HG03457 (cell line): Measurements from ENCODE around the gene RPTOR.

Experiments
- ATAC-seq: cut with Tn5 transposase; IDR thresholded peaks from one replicate; pipeline ENCODE4 v1.9.1; 2021; ENCODE audit warnings: moderate number of reproducible peaks; ENCODE audit not compliant: unreplicated experiment

The RPTOR gene

DNA sequence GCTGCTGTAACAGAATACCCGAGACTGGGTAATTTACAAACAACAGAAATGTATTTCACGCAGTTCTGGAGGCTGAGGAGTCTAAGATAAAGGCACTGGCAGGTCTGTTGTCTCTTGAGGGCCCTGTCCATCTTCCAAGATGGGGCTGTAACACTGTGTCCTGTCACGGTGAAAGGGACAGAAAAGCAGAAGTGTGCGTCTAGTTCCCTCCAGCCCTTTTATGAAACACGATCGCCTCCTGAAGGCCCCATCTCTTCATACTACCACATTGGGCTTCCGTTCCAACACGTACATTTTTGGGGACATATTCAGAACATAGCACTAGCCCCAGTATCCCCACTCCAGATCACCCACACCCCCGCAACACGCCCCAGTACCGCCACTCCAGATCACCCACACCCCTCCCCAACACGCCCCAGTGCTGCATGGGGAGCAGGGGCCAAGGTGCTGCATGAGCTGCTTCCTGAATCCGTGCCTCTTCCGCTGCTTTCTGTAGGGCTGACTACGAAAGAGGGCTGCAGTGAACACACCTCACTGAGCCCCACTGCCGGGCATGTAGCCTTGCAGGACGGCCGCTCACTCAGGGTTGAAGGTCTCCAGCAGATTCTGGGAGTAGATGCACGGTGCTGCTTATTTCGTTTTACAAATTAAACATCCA lies 91.9 kb downstream of the RPTOR start:
- ATAC-seq = no peak

DNA sequence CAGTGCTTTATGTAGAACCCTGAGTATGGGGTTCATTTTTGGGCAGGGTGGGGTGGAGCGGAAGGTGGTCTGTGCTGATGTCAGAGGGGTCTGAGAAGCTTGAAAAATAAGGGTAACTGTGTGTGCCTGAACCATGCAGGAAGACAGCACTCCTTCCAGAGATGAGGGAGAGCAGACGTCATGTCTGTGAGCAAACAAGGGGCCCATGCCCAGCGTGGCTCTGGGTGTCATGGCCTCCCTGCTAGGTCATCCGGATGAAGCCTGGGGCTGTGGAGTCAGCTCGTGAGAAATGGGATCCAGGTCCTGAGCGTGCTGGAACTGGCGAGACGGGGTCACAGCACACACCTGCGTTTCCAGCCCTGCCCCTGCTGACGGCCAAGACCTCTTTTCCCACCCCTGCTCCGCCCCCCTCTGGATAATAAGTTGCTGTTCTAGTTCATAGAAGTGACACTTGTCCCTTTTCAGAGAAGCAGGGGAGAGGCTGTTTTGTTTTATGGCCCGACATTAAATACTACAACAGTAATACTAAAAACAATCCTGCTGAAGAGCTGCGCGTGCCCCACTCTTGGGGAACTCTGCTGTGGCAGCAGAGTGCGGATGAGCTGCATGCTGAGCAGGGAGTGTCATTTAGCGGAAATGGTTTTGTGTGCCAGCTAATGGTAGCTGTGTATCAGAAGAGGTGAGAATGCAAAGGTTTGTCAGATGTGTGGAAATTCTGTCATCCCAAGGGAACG lies 92.6 kb downstream of the RPTOR start:
- no peak for ATAC-seq

DNA sequence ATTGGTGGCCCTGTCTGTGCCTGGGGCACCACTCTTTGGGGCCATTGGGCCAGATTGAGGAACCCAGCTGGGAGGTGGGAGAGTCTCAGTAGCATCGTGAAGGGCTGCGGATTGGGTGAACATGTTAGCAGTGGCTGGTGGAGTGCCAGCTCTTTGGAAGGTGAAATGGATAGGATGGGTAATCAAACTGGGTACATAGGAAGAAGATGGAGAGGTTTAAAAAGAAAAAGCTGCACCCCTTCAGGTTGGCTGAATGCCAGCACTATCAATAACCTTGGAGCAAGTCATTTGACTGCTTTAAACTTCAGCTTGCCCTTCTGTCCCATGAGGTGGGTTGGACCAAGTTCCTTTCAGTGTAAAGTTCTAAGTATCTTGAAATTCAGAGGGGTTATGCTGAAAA lies 95.0 kb downstream of the RPTOR start:
- no peak for ATAC-seq

DNA sequence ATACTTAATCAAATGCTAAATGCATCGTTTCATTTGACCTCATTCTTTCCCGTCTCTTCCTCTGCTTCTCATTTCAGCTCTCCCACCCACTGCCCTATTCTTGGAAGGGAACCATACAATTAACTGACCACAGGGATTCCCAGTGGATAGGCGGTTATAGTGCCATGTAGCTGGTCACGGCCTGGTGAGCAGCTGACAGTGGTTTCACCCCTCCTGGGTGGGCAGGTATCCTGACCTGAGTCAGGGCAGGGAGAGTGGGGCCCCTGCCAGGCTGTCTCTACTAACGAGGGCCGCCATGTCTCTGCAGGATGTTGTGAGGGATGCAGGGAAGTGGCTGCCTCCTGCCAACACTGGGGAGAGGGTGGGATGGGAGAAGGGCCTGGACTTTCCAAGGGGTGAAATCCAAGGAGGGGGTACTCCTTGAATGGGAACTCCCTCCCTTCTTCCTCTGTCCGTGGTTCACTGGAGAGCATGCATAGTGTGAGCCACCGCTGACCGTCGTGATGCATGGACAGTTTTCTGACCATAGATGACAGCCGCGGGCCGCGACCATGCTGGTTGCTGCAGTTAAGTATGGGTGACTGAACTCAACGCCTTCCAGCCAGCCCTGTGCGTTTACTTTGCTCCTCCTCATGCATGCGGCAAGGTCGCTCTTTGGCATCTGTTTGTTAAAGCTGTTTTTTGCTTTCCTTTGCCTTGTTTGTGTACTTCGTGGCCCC lies 95.9 kb downstream of the RPTOR start:
- ATAC-seq = no peak

DNA sequence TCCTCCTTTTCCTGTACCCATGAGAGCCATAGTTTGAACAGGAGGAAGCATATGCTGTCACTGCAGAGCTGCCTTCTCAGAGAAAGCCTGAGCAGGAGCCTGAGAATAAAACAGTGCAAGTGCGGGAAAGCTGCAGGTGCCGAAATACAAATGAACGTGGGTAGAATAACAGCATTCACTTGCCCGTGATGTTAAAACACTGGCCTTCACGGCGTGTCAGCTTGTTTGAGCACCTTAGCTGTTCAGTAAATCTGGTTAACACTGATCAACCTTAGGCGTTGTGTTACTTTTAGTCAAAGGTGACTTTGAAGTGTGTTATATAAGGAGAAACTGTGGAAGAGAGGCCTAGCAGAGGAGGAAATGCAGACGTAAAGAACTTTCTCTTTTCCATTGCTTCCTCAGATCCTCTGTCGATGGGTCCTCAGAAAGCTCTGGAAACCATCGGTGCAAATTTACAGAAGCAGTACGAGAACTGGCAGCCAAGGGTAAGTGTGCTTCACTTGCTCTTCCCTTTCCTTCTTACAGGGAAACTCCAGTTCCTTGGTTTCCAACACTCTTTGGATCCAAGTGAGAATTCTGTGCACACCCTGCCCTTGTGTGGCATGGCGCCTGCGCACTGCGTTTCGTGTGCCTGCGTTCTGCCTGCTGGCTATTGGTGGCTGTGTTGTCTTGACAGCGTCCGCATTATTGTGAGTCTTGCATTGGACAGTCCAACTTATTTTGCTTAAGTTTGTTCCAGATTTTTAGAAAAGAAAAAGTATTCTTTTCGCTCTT lies 98.9 kb downstream of the RPTOR start:
- ATAC-seq = no peak

DNA sequence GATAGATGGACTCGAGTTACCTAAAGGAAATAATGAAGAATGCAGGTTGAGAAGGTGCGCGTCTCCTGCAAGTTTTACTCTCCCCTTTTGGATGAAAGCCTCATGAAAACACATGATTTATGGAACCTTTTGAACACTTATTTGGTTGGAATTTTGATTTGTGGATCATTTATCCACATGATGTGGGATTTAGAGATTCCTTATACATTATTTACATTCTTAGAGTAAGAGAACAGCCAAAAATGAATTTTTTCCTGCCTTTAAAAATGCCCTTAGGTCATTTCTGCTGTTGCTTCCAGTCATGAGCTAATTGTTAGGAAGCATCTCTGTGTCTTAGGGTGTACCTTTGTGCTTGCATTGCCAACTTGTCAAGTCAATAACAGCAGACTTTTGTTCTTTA lies 99.9 kb downstream of the RPTOR start:
- ATAC-seq = no peak

DNA sequence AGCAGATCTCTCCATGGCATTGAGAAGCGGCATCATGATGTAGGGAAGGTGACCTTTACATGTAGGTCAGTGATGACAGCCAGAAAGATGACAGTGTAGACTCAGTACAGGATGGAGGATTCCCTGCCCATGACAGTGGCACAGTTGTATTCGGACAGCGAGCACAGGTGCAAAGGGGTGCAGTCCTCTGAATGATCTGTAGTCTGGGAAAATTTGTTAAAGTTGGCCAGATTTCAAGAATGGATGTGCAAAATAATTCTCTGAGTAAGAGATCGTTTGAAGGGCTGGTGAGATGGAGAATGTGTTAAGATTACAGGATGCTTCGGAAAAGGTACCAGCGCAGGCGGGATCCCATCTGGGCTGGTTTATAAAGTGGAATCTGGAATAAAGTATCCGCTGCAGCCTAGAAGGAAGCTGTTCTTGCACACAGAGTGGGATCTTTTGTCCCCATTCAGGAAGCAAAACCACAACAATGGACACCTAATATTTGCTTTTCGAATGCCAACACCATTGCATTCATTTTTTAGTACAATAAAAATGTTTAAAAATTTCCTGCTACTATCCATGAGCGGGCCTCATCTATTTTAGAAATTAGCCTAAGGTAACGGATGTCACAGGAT lies 101.2 kb downstream of the RPTOR start:
- no peak for ATAC-seq

DNA sequence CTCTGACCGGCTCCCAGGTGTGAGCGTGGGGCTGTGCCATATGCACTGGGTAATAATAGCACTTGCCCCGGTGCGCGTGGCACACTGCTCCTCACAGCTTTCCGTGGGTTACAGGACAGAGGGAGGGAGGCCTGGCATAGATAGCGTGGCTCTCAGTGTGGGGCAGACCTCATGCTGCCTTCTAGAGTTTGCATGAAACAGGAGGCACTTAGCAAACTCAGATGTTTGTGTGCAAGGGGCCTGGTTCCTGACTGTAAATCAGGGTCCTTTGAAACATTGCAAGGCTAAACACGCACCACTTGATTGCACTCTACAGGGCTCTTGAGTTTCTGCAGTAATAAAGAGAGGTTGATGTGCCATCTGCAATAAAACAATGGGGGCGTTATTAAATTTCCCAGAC lies 101.7 kb downstream of the RPTOR start:
- ATAC-seq = no peak

DNA sequence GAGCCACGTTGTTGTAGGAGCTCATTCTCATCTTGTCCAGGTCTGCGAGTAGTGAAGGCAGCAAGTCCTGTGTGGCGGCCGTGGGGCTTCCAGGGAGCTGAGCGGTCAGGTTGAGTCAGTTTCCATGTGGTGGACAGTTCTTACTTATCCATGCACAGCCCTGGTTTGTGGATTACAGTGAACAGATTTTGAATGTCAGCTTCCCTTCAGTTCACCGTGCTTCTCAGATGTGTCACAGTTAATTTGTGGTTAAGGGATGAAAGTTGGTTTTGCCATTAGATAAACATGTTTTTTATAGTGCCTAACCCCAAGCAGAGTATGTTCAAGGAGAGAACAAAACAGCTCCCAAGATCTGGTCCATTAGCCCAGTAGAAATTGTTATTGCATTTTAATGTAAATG lies 103.1 kb downstream of the RPTOR start:
- no peak for ATAC-seq

DNA sequence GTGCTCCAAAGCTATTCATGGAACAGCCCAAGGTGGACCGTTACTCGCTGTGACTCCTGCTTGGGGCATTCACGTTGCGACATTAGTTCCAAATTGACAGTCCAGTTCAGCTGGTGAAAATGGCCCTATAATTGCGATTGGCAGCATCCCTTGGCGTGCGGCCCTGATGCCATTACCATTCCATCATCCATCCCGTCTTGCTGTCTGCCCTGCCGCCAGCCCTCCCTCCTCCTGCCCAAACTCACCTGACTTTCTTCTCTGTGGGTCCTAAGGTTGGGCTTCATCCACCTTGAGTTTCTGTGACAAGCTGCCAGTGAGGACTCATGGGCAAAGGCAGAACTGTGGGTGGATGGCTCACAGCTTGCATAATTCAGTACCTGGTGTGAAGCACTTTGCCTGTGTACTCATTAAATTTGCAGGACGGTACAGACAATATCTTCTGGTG lies 104.6 kb downstream of the RPTOR start:
- ATAC-seq = no peak

DNA sequence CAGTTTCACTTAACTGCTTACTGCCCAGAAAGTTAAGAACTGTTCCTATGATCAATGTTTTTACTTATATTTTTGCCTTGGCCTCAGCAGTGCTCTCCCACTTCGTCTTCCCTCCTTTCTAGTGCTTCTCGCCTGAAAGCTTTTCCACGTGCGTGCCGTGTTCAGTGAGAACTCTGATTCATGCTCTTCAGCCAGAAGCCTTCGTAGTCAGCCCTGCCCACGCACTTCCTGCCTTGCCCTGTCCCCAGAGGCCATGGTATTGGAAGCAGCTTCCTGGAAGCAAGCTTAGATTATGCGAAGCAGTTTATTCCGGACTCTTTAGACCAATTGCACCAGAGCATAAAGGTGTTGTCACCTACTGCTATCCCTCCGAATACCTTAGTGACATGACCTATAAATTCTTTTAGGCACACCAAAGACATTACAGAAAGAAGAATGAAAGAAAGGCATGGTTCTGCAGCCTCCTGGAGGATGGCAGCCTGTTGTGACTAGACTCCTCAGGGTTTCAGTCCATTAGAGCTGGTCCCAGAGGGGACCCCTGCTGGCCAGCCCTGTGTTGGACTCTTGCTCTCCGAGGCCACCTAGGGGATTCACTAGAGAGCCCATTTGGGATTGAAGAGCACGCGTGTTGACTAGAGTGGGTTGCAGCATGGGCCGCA lies 105.2 kb downstream of the RPTOR start:
- no peak for ATAC-seq

DNA sequence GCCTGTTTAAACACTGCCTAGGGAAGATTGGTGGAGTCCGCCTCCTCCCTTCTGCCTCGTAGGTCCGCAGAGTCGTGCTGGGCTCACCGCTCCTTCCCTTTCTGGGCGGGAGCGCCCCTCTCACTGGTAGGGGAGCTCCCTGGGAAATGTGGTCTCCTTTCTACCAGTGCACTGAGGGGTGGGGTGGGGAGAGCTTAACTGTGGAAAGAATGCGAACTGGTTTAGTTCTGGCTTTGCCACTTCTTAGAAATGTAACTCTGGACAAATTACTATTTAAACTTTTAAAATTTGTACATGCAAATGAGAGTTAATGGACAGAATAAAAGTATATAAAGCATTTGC lies 105.7 kb downstream of the RPTOR start:
- ATAC-seq = no peak

DNA sequence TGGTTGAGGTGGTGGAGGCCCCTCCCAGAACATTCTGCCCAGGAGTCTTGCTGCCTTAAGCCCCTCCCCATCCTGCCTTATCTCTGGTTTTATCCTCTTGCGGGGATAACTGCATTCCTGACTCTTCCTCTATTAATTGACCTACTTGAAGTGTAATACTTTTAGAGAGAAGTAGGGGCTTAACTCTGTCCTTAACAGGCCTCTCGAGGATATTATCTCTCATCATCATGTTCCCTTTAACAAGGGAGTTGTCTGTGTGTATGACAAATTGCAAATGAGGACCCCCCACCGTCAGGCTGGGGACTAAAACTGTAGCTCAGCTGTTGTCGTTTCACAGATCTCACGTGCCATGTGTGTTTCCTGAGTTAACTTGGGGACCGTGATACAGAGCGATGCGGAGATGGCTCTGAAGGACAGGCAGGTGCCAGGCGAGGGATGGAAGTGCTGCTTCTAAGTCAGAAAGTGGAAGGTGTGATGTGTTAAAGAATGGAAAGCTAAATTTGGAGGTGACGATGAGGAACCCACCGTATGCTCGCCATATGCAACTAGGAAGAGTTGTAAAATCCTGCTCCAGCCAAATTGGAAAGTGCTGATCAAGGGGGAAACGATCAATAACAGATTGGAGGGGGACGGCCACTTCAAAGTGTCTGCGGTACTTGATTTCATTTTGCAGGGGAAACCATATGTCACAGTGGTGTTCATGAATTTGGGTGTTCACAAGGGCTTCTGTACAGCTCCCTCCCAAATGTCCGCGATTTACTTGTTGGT lies 106.3 kb downstream of the RPTOR start:
- no peak for ATAC-seq

DNA sequence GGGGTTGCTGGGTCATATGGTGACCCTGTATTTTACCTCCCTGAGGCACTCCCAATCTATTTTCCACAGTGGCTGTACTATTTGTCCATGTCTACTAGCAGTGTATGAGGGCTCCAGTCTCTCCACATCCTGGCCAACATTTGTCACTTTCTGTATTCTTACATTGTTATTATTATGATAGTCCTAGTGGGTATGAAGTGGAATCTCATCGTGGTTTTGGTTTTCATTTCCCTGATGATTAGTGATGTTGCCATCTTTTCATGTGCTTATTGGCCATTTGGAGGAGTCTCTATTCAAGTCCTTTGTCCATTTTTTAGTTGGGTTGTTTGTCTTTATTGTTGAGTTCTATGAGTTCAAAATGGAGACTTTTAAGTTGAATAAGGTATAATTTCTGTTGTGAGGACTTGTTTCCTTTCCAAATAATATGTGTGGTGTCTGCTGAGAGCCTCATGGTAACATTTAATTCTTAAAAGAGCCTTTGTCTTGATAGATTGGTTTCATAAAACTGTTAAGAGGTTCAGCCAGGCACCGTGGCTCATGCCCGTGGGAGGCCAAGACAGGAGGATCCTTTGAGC lies 108.2 kb downstream of the RPTOR start:
- no peak for ATAC-seq

DNA sequence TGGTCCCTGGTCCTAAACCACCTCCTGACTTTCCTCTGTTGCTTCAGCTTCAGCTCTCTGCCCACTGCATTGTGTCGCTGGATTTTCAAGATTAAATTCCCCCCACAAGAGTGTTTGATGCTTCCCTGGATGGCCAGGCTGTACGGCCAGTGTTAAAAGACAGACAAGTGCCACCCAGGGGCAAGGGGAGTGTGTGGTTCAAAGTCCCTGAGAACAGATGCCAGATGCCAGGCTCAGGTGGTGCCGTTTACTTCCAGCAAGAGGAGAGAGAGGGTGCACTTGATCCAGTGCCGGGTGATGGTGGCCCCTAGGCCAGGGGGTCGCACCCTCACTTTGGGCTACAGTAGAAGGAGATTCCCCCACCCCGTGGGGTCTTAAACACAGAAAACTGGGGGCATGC lies 109.2 kb downstream of the RPTOR start:
- no peak for ATAC-seq

DNA sequence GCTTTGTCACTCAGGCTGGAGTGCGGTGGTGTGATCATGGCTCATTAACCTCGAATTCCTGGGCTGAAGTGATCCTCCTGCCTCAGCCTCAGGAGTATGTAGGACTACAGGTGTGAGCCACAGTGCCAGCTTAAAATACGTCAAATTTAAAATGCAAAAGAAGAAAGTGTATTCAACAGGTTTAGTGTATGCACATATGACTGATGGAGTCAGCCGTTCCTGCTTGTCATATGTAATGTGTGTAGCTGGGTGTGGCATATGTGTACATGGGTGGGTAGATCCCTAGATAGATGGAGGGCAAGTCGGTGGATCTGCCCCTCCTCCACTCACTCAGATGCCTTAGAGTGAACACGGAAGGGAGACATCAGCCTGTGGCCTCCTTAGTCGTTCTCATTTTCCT lies 111.0 kb downstream of the RPTOR start:
- ATAC-seq = no peak

DNA sequence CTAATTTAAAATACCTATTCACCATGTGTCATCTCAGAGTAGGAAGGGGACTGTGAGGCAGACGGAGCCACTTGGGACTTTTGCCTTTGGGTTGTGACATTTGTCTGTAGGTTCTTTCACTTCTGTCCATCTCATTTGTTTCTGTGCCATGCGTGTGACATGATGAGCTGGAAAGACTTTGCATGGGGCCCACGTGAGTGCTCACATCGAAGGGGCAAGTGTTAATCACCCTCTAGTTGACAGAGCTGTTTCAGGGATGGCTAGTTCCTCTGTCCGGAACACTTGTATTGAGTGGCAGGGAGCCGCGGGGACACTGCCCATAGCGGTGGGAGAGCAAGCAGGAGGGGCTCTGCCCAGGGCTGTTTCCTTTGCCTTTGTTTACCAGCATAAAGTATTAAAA lies 112.0 kb downstream of the RPTOR start:
- ATAC-seq = no peak

DNA sequence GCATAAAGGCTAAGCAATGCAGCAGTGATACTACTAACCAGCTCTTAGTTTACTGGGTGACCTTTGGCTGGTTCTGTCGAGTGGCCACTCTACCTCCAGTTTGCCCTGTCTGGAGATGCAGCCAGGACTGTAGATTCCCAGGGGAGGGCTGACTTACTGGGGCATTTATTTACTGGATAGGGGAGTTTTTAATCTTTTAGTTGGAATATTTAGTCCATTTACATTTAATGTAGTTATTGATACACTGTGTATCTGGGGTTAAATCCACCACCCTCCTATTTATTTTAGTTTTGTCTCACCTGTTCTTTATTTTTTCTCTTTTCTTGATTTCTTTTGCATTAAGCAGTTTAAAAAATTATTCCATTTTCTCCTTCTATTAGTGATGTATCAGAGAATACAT lies 112.9 kb downstream of the RPTOR start:
- ATAC-seq = no peak

DNA sequence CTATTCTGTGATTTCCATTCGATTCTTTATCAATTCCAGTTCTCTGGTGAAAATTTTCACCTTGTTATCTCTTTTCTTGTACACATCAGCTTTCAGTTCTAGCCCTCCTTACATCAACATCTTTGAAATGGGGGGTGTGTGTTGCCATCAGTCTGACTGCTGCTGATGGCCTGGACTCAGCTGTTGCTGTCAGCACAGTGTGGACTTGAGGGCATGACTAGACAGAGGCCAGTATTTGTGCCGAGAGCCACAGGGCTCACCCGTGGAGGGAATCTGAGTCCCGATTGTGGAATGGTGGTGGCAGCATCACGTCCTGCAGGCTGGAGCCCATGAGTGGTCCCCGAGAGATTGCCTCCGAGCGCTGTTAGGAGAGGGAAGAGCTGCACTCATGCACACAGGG lies 114.2 kb downstream of the RPTOR start:
- no peak for ATAC-seq
